SK-N-SH (cell line): ENCODE measurements around the gene PPIL4. TPM values are rescaled to one million over a fixed set of nuclear protein-coding genes. Genes with fewer than 3 reads are reported as not detected.

ENCODE experiments used
- CTCF ChIA-PET: fragments of 300-600, 350-600 bp; formaldehyde crosslinking; extraction: SDS; loops from one replicate; lab custom pipeline; 2021; lab: Yijun Ruan, JAX
- POLR2A ChIA-PET: fragments of 350-600 bp; sonication (Branson Sonifier 250); formaldehyde crosslinking; extraction: SDS; loops from one replicate; lab custom pipeline; 2020; ENCODE audit warnings: antibody characterized with exemption, inconsistent platforms; lab: Yijun Ruan, JAX
- DNase-seq: peaks from one replicate; pipeline ENCODE4 v3.0.0; 2012
- H2AFZ ChIP-seq: fragments of 200-600 bp; sonication (generic); 2 replicates; pipeline ENCODE4 v1.8.1; 2016; ENCODE audit warnings: antibody characterized with exemption, mild to moderate bottlenecking, low read depth
- H3F3A ChIP-seq: fragments of 200-600 bp; sonication (generic); replicated peaks from 2 replicates; pipeline ENCODE3; 2016; ENCODE audit warnings: antibody characterized with exemption, mild to moderate bottlenecking; ENCODE audit not compliant: insufficient read depth
- H3K27ac ChIP-seq, 2 experiments: fragments of 200-500 bp in 1 of 2; fragments of 200-600 bp in 1 of 2; sonication (Bioruptor generic) in 1 of 2; sonication (generic), shearing (Covaris generic) in 1 of 2; 2 replicates each; pipeline versions ENCODE4 v1.5.1 to v1.6.1; 2014 to 2016; ENCODE audit warnings: low read depth in 2 of 2, inconsistent platforms in 1 of 2, low read length in 1 of 2, mild to moderate bottlenecking in 1 of 2, mixed read lengths in 1 of 2
- H3K27me3 ChIP-seq: fragments of 200-600 bp; sonication (generic), shearing (Covaris generic); 2 replicates; pipeline ENCODE4 v1.6.1; 2016; ENCODE audit warnings: mixed run types; ENCODE audit not compliant: insufficient read depth
- H3K36me3 ChIP-seq, 2 experiments: fragments of 200-500 bp in 1 of 2; fragments of 200-600 bp in 1 of 2; sonication (Bioruptor generic) in 1 of 2; sonication (generic) in 1 of 2; replicated peaks in 1 of 2; 2 replicates each; pipeline versions ENCODE3 to v1.5.1; 2014 to 2016; ENCODE audit warnings: low read length in 1 of 2, mild to moderate bottlenecking in 1 of 2; ENCODE audit not compliant: insufficient read depth in 2 of 2, control insufficient read depth in 1 of 2
- H3K4me1 ChIP-seq, 2 experiments: fragments of 200-500 bp in 1 of 2; fragments of 200-600 bp in 1 of 2; sonication (Bioruptor generic) in 1 of 2; sonication (generic), shearing (Covaris generic) in 1 of 2; 2 replicates each; pipeline versions ENCODE4 v1.5.1 to v1.6.1; 2014 to 2016; ENCODE audit warnings: low read depth in 1 of 2, low read length in 1 of 2, mixed run types in 1 of 2; ENCODE audit not compliant: insufficient read depth in 2 of 2, control insufficient read depth in 1 of 2
- H3K4me2 ChIP-seq: fragments of 200-600 bp; sonication (generic), shearing (Covaris generic); 2 replicates; pipeline ENCODE4 v1.6.1; 2017; ENCODE audit warnings: mixed run types
- H3K4me3 ChIP-seq, 2 experiments: fragments of 200-500 bp in 1 of 2; fragments of 200-600 bp in 1 of 2; sonication (Bioruptor generic) in 1 of 2; sonication (generic), shearing (Covaris generic) in 1 of 2; 2 replicates each; pipeline versions ENCODE4 v1.5.1 to v1.8.1; 2014 to 2016; ENCODE audit warnings: low read depth in 2 of 2, inconsistent platforms in 1 of 2, low read length in 1 of 2, mild to moderate bottlenecking in 1 of 2, mixed read lengths in 1 of 2, moderate library complexity in 1 of 2
- H3K79me2 ChIP-seq: fragments of 200-600 bp; sonication (generic); 2 replicates; pipeline ENCODE4 v1.8.1; 2017; ENCODE audit warnings: mild to moderate bottlenecking; ENCODE audit not compliant: insufficient read depth
- H3K9ac ChIP-seq: fragments of 200-600 bp; sonication (generic); 2 replicates; pipeline ENCODE4 v1.6.1; 2017; ENCODE audit warnings: mixed run types
- H3K9me2 ChIP-seq: fragments of 200-600 bp; sonication (generic); 2 replicates; pipeline ENCODE4 v1.6.1; 2017; ENCODE audit warnings: mixed run types
- H3K9me3 ChIP-seq: fragments of 200-600 bp; sonication (generic); 2 replicates; pipeline ENCODE4 v1.6.1; 2017; ENCODE audit warnings: mixed run types, mild to moderate bottlenecking, moderate library complexity
- H4K20me1 ChIP-seq: fragments of 200-600 bp; sonication (generic); 2 replicates; pipeline ENCODE4 v1.6.1; 2017; ENCODE audit warnings: mild to moderate bottlenecking, mixed run types; ENCODE audit not compliant: insufficient read depth
- CHD2 ChIP-seq: fragments of 150-350 bp; IDR thresholded peaks from 2 replicates; pipeline ENCODE4 v1.6.1; 2018; ENCODE audit warnings: low read length; ENCODE audit not compliant: partially characterized antibody
- ELF1 ChIP-seq: IDR thresholded peaks from 2 replicates; pipeline ENCODE4 v1.4.0; 2012
- EP300 ChIP-seq, 2 experiments: IDR thresholded peaks; 2 replicates each; pipeline versions ENCODE4 v1.4.0 to v1.6.1; 2012; ENCODE audit warnings: borderline replicate concordance in 1 of 2, low read depth in 1 of 2, low read length in 1 of 2
- FOSL2 ChIP-seq: IDR thresholded peaks from 2 replicates; pipeline ENCODE4 v1.4.0; 2012; ENCODE audit warnings: low read depth, mild to moderate bottlenecking, moderate library complexity, borderline replicate concordance
- FOXJ3 ChIP-seq: sonication (generic); formaldehyde crosslinking; IDR thresholded peaks from 2 replicates; pipeline ENCODE4 v1.5.1; 2020; ENCODE audit warnings: mild to moderate bottlenecking, missing genetic modification reagents
- FOXM1 ChIP-seq: IDR thresholded peaks from 2 replicates; pipeline ENCODE4 v1.4.0; 2012; ENCODE audit warnings: low read depth, mild to moderate bottlenecking
- GABPA ChIP-seq: IDR thresholded peaks from 2 replicates; pipeline ENCODE4 v1.4.0; 2012; ENCODE audit warnings: low read depth, mild to moderate bottlenecking
- GATA2 ChIP-seq: sonication (generic); formaldehyde crosslinking; IDR thresholded peaks from 2 replicates; pipeline ENCODE4 v1.5.0; 2020; ENCODE audit warnings: mild to moderate bottlenecking, missing genetic modification reagents
- IRF3 ChIP-seq: fragments of 150-350 bp; IDR thresholded peaks from 2 replicates; pipeline ENCODE4 v1.6.1; 2016; ENCODE audit warnings: mild to moderate bottlenecking, low read depth, low read length
- MAX ChIP-seq: IDR thresholded peaks from 2 replicates; pipeline ENCODE4 v1.4.0; 2012; ENCODE audit warnings: low read depth
- MEF2A ChIP-seq: IDR thresholded peaks from 2 replicates; pipeline ENCODE4 v1.4.0; 2012; ENCODE audit warnings: low read depth, borderline replicate concordance
- MXI1 ChIP-seq: IDR thresholded peaks from 2 replicates; pipeline ENCODE4 v1.6.1; 2012; ENCODE audit warnings: mild to moderate bottlenecking, low read depth, low read length, improper control_type of control experiment
- NFIC ChIP-seq: IDR thresholded peaks from 2 replicates; pipeline ENCODE4 v1.4.0; 2012; ENCODE audit warnings: borderline replicate concordance
- POLR2AphosphoS5 ChIP-seq: IDR thresholded peaks from 2 replicates; pipeline ENCODE4 v1.6.1; 2012; ENCODE audit warnings: low read depth, low read length
- RCOR1 ChIP-seq: fragments of 150-350 bp; IDR thresholded peaks from 2 replicates; pipeline ENCODE4 v1.6.1; 2017; ENCODE audit warnings: antibody characterized with exemption, low read length
- RXRA ChIP-seq: IDR thresholded peaks from 2 replicates; pipeline ENCODE4 v1.4.0; 2012; ENCODE audit warnings: low read depth, mild to moderate bottlenecking, borderline replicate concordance
- SIN3A ChIP-seq: IDR thresholded peaks from 2 replicates; pipeline ENCODE4 v1.6.1; 2012; ENCODE audit warnings: low read depth, mild to moderate bottlenecking, low read length, moderate library complexity, borderline replicate concordance
- TAF1 ChIP-seq: IDR thresholded peaks from 2 replicates; pipeline ENCODE4 v1.6.1; 2012; ENCODE audit warnings: low read depth, mild to moderate bottlenecking, low read length, moderate library complexity, borderline replicate concordance
- TEAD4 ChIP-seq: IDR thresholded peaks from 2 replicates; pipeline ENCODE4 v1.4.0; 2012; ENCODE audit warnings: mild to moderate bottlenecking, borderline replicate concordance; ENCODE audit not compliant: insufficient read depth
- USF1 ChIP-seq: IDR thresholded peaks from 2 replicates; pipeline ENCODE4 v1.4.0; 2012; ENCODE audit warnings: low read depth, borderline replicate concordance
- YY1 ChIP-seq: IDR thresholded peaks from 2 replicates; pipeline ENCODE4 v1.4.0; 2012; ENCODE audit warnings: low read depth, mild to moderate bottlenecking
- WGBS: methylation state at CpG from one replicate; pipeline ENCODE4 v1.1.6; 2017; ENCODE audit warnings: low lambda C conversion rate; 5-methylcytosine and 5-hydroxymethylcytosine counted together
- polyA plus RNA-seq, 3 experiments: library from polyadenylated mRNA; depleted of rRNA; stranded (reverse); fragments of >200 nt; gene quantifications; 2 replicates each; pipeline ENCODE4 v1.2.3, GENCODE V29; 2012
- TF ChIP-seq, protein P1 (sequence below): fragments of 150-350 bp; IDR thresholded peaks from 2 replicates; pipeline ENCODE4 v1.6.1; 2017; ENCODE audit warnings: antibody characterized with exemption, low read length, low read depth, borderline replicate concordance

Gene PPIL4
- polyA plus RNA-seq, 1 of the 3 experiments (the other 2 are of a cell fraction), result 3.3 TPM

DNA sequence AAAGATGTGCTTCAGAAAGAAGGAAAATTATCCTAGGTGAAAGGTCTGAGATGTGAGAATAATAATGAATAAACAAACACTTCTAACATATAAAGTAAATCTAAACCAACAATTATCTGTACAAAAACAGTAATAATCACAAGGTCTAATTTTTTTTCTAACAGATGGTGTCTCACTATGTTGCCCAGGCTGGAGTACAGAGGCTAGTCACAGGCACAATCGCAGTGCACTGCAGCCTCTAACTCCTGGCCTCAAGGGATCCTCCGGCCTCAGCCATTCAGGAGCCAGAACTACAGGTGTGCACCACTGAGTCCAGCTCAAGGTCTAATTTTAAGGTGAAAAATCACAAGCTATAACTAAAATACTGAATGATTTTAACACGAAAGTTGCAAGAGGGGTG, 44.1 kb downstream of the PPIL4 start:
- Histone ChIP-seq H3K4me1 (no peaks in the 10 kb centered on the region), H3F3A (peaks cover 21% of the 10 kb centered on the region), H3K27ac (no peak overlapping the region), H3K4me2 (no peak overlapping the region), H3K4me3 (no peak overlapping the region), H2AFZ (no peak overlapping the region), H3K9me3 (no peaks in the 10 kb centered on the region), H3K9ac (no peak overlapping the region), H3K9me2 (no peaks in the 10 kb centered on the region), H3K36me3 (peaks cover 18 to 25% of the 10 kb centered on the region in 2 experiments), H3K79me2 (peaks cover 4% of the 10 kb centered on the region; the same call in 1 of the 2 replicates), H3K27me3 (no peaks in the 10 kb centered on the region), H4K20me1 (no peaks in the 10 kb centered on the region)
- ChIA-PET POLR2A (no interaction called here), CTCF (no interaction called here)
- DNase-seq, result no peak
- 99% methylated on average over 3 of the region's 3 CpGs for WGBS
- TF ChIP-seq USF1 (no peak), MEF2A (no peak), ELF1 (no peak), TEAD4 (no peak), RXRA (no peak), GATA2 (no peak), IRF3 (no peak), SIN3A (no peak), POLR2AphosphoS5 (no peak), FOSL2 (no peak), TAF1 (no peak), YY1 (no peak), MXI1 (no peak), CHD2 (no peak), EP300 (IDR thresholded peaks at IDR 0.05; ENCODE audit: borderline replicate concordance in 1 of 2, low read depth in 1 of 2, low read length in 1 of 2) (no peak)
- TF ChIP-seq, protein P1, sequence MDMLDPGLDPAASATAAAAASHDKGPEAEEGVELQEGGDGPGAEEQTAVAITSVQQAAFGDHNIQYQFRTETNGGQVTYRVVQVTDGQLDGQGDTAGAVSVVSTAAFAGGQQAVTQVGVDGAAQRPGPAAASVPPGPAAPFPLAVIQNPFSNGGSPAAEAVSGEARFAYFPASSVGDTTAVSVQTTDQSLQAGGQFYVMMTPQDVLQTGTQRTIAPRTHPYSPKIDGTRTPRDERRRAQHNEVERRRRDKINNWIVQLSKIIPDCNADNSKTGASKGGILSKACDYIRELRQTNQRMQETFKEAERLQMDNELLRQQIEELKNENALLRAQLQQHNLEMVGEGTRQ, result no peak

DNA sequence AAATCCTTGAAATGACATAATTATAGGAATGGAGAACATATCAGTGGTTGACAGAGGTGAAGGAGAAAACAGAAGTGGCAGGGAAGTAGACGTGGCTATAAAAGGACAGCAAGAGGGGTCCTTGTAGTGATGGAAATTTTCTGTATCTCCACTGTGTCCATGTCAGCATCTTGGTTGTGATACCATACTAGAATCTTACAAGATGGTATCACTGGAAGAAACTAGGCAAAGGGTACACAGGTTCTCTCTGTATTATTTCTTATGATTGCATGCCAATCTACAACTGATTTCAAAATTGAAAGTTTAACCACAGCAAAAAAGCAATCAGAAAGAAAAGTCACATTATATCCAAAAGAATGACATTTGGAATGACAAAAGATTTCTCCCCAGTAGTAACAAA, 44.6 kb downstream of the PPIL4 start:
- Histone ChIP-seq H3K36me3 (peaks cover 18 to 25% of the 10 kb centered on the region in 2 experiments), H3K9me3 (no peaks in the 10 kb centered on the region), H4K20me1 (no peaks in the 10 kb centered on the region), H3K4me1 (no peaks in the 10 kb centered on the region), H3K4me2 (no peak overlapping the region), H3K79me2 (no peaks in the 10 kb centered on the region), H3K27ac (no peak overlapping the region), H2AFZ (no peak overlapping the region), H3K4me3 (no peak overlapping the region), H3K9me2 (no peaks in the 10 kb centered on the region), H3K27me3 (no peaks in the 10 kb centered on the region), H3K9ac (no peak overlapping the region), H3F3A (peaks cover 19% of the 10 kb centered on the region)
- WGBS, result 100% methylated on average over 1 of the region's 1 CpG
- CTCF ChIA-PET, result no interaction called here
- no peak for TF ChIP-seq FOXM1
- no peak for TF ChIP-seq IRF3
- TF ChIP-seq GABPA, result no peak
- no peak for TF ChIP-seq TAF1
- no peak for TF ChIP-seq RCOR1
- no peak for TF ChIP-seq FOXJ3 (CRISPR knock-in tag)
- TF ChIP-seq YY1, result no peak
- no peak for TF ChIP-seq TEAD4
- TF ChIP-seq NFIC, result no peak
- TF ChIP-seq MAX, result no peak
- TF ChIP-seq, protein P1, result no peak
- TF ChIP-seq POLR2AphosphoS5, result no peak
- TF ChIP-seq ELF1, result no peak
- TF ChIP-seq MEF2A, result no peak
- POLR2A ChIA-PET, result no interaction called here
- DNase-seq, result no peak
